Ramos (cell line): ENCODE measurements around the gene HRAS.

Experiments
- in situ Hi-C: fragments of 300-500 bp; cut with MboI; formaldehyde crosslinking; loops from one replicate; pipeline ENCODE4 v1.14.3; 2022; ENCODE audit warnings: low sequenced_read_pairs; ENCODE audit not compliant: unreplicated experiment

The HRAS gene

GRCh38 chr11:515131-515530, 20.2 kb downstream of the HRAS start:
- in situ Hi-C loops: no loop called here

- in situ Hi-C loops: no loop called here
Measured at GRCh38 chr11:514606-515005, 20.8 kb downstream of the HRAS start.

GRCh38 chr11:512761-513595, 22.4 kb downstream of the HRAS start:
- in situ Hi-C loops: no loop called here

- in situ Hi-C loops: no loop called here
Measured at GRCh38 chr11:508956-509355, 26.4 kb downstream of the HRAS start.

- in situ Hi-C loops: no loop called here
Measured at GRCh38 chr11:507727-508515, 27.5 kb downstream of the HRAS start.

GRCh38 chr11:506995-507726, 28.2 kb downstream of the HRAS start, which contains the start of gene RNH1:
Gene RNH1, minus strand, starts transcription at chr11:507242. Its CDS starts 5,080 bp downstream, at chr11:502162.
- in situ Hi-C loops: no loop called here

- in situ Hi-C loops: no loop called here
Measured at GRCh38 chr11:506238-506994, 29.0 kb downstream of the HRAS start.

GRCh38 chr11:504994-505344, 30.4 kb downstream of the HRAS start:
- in situ Hi-C loops: loop anchor here (5.0 kb wide), 1 partner anchor 53 kb away; the partner anchor contains the start of gene PTDSS2

- in situ Hi-C loops: loop anchor here (5.0 kb wide), 1 partner anchor 52 kb away; the partner anchor contains the start of gene PTDSS2
Measured at GRCh38 chr11:504053-504993, 31.1 kb downstream of the HRAS start.

GRCh38 chr11:503179-503981, 32.0 kb downstream of the HRAS start:
- in situ Hi-C loops: loop anchor here (5.0 kb wide), 1 partner anchor 51 kb away; the partner anchor contains the start of gene PTDSS2

- in situ Hi-C loops: loop anchor here (5.0 kb wide), 1 partner anchor 50 kb away; the partner anchor contains the start of gene PTDSS2
Measured at GRCh38 chr11:502288-503178, 32.8 kb downstream of the HRAS start.

- in situ Hi-C loops: loop anchor here (5.0 kb wide), 1 partner anchor 49 kb away; the partner anchor contains the start of gene PTDSS2
Measured at GRCh38 chr11:501683-502287, 33.6 kb downstream of the HRAS start.

- in situ Hi-C loops: loop anchor here (5.0 kb wide), 1 partner anchor 49 kb away; the partner anchor contains the start of gene PTDSS2
Measured at GRCh38 chr11:501001-501682, 34.2 kb downstream of the HRAS start.

- in situ Hi-C loops: loop anchor here (5.0 kb wide), 1 partner anchor 47 kb away; the partner anchor contains the start of gene PTDSS2
Measured at GRCh38 chr11:499201-500076, 35.9 kb downstream of the HRAS start.
